Upper lobe of right lung (tissue), 1 donor: Measurements from ENCODE around the gene GATA6. TPM values are rescaled to one million over a fixed set of nuclear protein-coding genes. Genes with fewer than 3 reads are reported as not detected.
A peak's percentile ranks its signal among the peaks of the same experiment; 100 is the strongest.
"Not testable (repeated sequence)": the region's sequence is repeated elsewhere in the genome, so short reads cannot be mapped to it uniquely, and the experiment has no call there.

Source experiments
- ATAC-seq: fragments of 200-7000 bp; cut with Tn5 transposase; one replicate; pipeline ENCODE4 v1.9.1; 2020; ENCODE audit warnings: mild to moderate bottlenecking, moderate library complexity
- DNase-seq: peaks from one replicate; pipeline ENCODE4 v3.0.0-alpha.2; 2020
- H3K27ac ChIP-seq: fragments of 200-600 bp; one replicate; pipeline ENCODE4 v1.8.0; 2022
- H3K27me3 ChIP-seq: fragments of 200-600 bp; one replicate; pipeline ENCODE4 v1.8.0; 2022; ENCODE audit warnings: mild to moderate bottlenecking
- H3K36me3 ChIP-seq: fragments of 200-600 bp; one replicate; pipeline ENCODE4 v1.8.0; 2022
- H3K4me1 ChIP-seq: fragments of 200-600 bp; one replicate; pipeline ENCODE4 v1.8.0; 2022
- H3K4me3 ChIP-seq: fragments of 200-600 bp; one replicate; pipeline ENCODE4 v1.8.0; 2022; ENCODE audit warnings: mild to moderate bottlenecking
- H3K9me3 ChIP-seq: fragments of 200-600 bp; one replicate; pipeline ENCODE4 v1.8.0; 2022
- CTCF ChIP-seq: fragments of 200-600 bp; IDR thresholded peaks from one replicate; pipeline ENCODE4 v1.8.0; 2022; ENCODE audit warnings: antibody characterized with exemption
- intact Hi-C: fragments of 100-400 bp; cut with DNase I; formaldehyde crosslinking; loops from one replicate; pipeline ENCODE4 v1.11.0; 2022
- total RNA-seq: library from RNA; stranded (reverse); fragmentation: NEBNext Ultra II Directional; extraction: Animal tissue kit (Norgen Biotek cat#: 25700); gene quantifications from one replicate; pipeline ENCODE4 v1.2.1, GENCODE V29; 2021
- donor health status: DM: no; HTN: yes; CAD: no; lungs with severe emphysema.

The GATA6 gene
- total RNA-seq, 1 donor from 2014 or later: 32.2 TPM

GRCh38 chr18:22179631-22180030 is 10.2 kb downstream of the GATA6 start:
- ATAC-seq: no peak
- H3K27ac ChIP-seq: no peak overlapping the region
- intact Hi-C loops: loop anchor here (10.0 kb wide), 1 partner anchor 375 kb away; no protein-coding TSS in a partner anchor
- H3K4me3 ChIP-seq: no peak overlapping the region
- no peak for TF ChIP-seq CTCF
- no peaks in the 10 kb centered on the region for H3K9me3 ChIP-seq
- H3K27me3 ChIP-seq: peaks cover 3% of the 10 kb centered on the region
- peaks cover 29% of the 10 kb centered on the region for H3K36me3 ChIP-seq
- H3K4me1 ChIP-seq: peaks cover 40% of the 10 kb centered on the region
- no peak for DNase-seq

GRCh38 chr18:22180722-22181121 is 11.3 kb downstream of the GATA6 start:
- H3K4me3 ChIP-seq: no peak overlapping the region
- H3K27ac ChIP-seq: no peak overlapping the region

GRCh38 chr18:22182884-22183697 is 13.7 kb downstream of the GATA6 start:
- intact Hi-C loops: no loop called here
- no peak for DNase-seq
- Histone ChIP-seq H3K4me1 (peaks cover 42% of the 10 kb centered on the region), H3K27ac (no peak overlapping the region), H3K4me3 (no peak overlapping the region), H3K9me3 (no peaks in the 10 kb centered on the region), H3K27me3 (no peaks in the 10 kb centered on the region), H3K36me3 (peaks cover 47% of the 10 kb centered on the region)
- no peak for ATAC-seq
- TF ChIP-seq CTCF: no peak

More at GRCh38 chr18:22180722-22181121, 11.3 kb downstream of the GATA6 start:
- Histone ChIP-seq H3K9me3 (no peaks in the 10 kb centered on the region), H3K4me1 (peaks cover 40% of the 10 kb centered on the region), H3K36me3 (peaks cover 40% of the 10 kb centered on the region), H3K27me3 (peaks cover 3% of the 10 kb centered on the region)
- no peak for TF ChIP-seq CTCF
- DNase-seq (no peak), ATAC-seq (no peak)
- intact Hi-C loops: no loop called here

GRCh38 chr18:22183698-22184170 is 14.3 kb downstream of the GATA6 start:
- Histone ChIP-seq H3K4me3 (no peak overlapping the region), H3K27me3 (no peaks in the 10 kb centered on the region), H3K36me3 (peaks cover 47% of the 10 kb centered on the region), H3K27ac (no peak overlapping the region), H3K4me1 (peaks cover 44% of the 10 kb centered on the region), H3K9me3 (no peaks in the 10 kb centered on the region)
- intact Hi-C loops: no loop called here
- DNase-seq (no peak), ATAC-seq (no peak)
- no peak for TF ChIP-seq CTCF

GRCh38 chr18:22184573-22184972 is 15.2 kb downstream of the GATA6 start:
- H3K9me3 ChIP-seq, intact Hi-C loops, H3K4me3 ChIP-seq, DNase-seq, H3K27me3 ChIP-seq, ATAC-seq: not testable (repeated sequence)
- Histone ChIP-seq H3K4me1 (peaks cover 44% of the 10 kb centered on the region), H3K36me3 (peaks cover 47% of the 10 kb centered on the region), H3K27ac (peak overlapping the region; percentile 51)

- Histone ChIP-seq H3K27ac (no peak overlapping the region), H3K4me1 (peaks cover 47% of the 10 kb centered on the region), H3K9me3 (no peaks in the 10 kb centered on the region), H3K36me3 (peaks cover 47% of the 10 kb centered on the region), H3K27me3 (no peaks in the 10 kb centered on the region), H3K4me3 (no peak overlapping the region)
- intact Hi-C loops: no loop called here
- TF ChIP-seq CTCF: no peak
- no peak for DNase-seq
- peak; percentile 20 for ATAC-seq
Observed at GRCh38 chr18:22185273-22185672, 15.9 kb downstream of the GATA6 start.
